Parietal lobe (tissue), 2 donors: ENCODE measurements around the gene OPHN1. TPM values are rescaled to one million over a fixed set of nuclear protein-coding genes. Genes with fewer than 3 reads are reported as not detected.

ENCODE experiments used
- small RNA-seq: library from RNA; depleted of rRNA; stranded (forward); fragments of <200 nt; gene quantifications from one replicate; pipeline ENCODE3, GENCODE V24; 2014; ENCODE audit warnings: low replicate concordance
- total RNA-seq: library from RNA; depleted of rRNA; stranded (reverse); fragments of >200 nt; gene quantifications from one replicate; pipeline ENCODE4 v1.2.3, GENCODE V29; 2014

The OPHN1 gene, protein sequence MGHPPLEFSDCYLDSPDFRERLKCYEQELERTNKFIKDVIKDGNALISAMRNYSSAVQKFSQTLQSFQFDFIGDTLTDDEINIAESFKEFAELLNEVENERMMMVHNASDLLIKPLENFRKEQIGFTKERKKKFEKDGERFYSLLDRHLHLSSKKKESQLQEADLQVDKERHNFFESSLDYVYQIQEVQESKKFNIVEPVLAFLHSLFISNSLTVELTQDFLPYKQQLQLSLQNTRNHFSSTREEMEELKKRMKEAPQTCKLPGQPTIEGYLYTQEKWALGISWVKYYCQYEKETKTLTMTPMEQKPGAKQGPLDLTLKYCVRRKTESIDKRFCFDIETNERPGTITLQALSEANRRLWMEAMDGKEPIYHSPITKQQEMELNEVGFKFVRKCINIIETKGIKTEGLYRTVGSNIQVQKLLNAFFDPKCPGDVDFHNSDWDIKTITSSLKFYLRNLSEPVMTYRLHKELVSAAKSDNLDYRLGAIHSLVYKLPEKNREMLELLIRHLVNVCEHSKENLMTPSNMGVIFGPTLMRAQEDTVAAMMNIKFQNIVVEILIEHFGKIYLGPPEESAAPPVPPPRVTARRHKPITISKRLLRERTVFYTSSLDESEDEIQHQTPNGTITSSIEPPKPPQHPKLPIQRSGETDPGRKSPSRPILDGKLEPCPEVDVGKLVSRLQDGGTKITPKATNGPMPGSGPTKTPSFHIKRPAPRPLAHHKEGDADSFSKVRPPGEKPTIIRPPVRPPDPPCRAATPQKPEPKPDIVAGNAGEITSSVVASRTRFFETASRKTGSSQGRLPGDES
- 57.9 TPM for total RNA-seq

DNA sequence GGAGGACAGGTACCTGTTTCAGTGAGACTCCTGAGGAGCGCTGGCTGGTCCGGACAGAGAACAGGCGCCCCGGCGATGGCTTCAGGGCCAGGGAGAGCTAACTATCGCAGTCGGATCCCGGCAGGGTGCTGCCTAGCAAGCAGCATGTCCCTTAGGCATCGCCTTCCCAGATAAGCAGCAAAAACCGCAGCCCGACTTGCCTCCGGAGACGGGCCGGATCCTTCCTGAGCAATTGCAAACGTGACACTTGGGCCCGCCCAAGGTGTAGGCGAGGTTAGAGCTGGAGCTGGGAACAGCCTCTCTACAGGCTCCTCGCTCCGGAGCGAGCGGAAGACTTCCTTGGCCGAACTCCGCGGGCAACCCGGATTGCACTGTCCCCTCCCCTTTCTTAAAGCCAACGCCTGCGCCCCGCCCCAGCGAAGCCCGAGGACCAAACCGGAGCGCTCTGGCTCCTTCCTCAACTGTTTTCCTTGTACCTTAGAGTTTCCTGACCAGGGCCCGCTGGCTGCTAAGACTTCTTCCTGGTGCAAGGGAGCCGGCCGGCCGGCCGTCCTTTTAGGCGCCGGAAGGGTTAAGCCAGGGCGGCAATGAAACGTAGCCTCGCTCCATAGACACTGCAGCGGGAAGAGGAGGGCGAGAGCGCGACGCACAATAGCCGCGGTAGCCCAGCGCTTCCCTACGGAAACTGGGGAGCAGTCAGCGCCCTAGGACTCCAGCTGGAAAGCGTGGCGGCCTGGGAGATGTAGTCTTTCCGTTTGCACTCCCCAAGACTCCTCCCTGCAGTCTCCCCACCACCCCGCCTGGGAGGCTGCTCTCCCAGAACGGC, at the start of gene OPHN1:
TSS of gene OPHN1 (minus strand) at position 341 of the 826 bp plus-strand sequence. CDS start 475 bp downstream, outside the sequence.

Small RNAs within 50 kb of the gene (small RNA-seq; reads per million reads assigned to genes)
- gene RF00019 (not detected), gene RNU6-1225P (not detected)

Other genes with a start within 250 kb of the OPHN1 start
- 26.6 TPM for gene YIPF6, start 65.6 kb upstream of the OPHN1 start, total RNA-seq
- gene STARD8, start 214.2 kb upstream of the OPHN1 start, total RNA-seq, result 2.2 TPM